Smooth muscle cell (in vitro differentiated cells): Measurements from ENCODE around the gene ASNSD1. TPM values are rescaled to one million over a fixed set of nuclear protein-coding genes. Genes with fewer than 3 reads are reported as not detected.
A peak's percentile ranks its signal among the peaks of the same experiment; 100 is the strongest.

Experiments
- DNase-seq: peaks from one replicate; lab custom pipeline; 2025; ENCODE audit not compliant: unreplicated experiment; lab: John Stamatoyannopoulos, UW
- H2AFZ ChIP-seq: fragments of 200-600 bp; sonication (generic); 2 replicates; pipeline ENCODE4 v1.6.0; 2016; ENCODE audit warnings: antibody characterized with exemption, low read depth, mild to moderate bottlenecking
- H3F3A ChIP-seq: fragments of 200-600 bp; sonication (generic); 2 replicates; pipeline ENCODE4 v1.6.0; 2017; ENCODE audit warnings: antibody characterized with exemption, low read depth
- H3K27ac ChIP-seq: fragments of 200-600 bp; sonication (generic); 2 replicates; pipeline ENCODE4 v1.5.1; 2016; ENCODE audit warnings: low read depth, mild to moderate bottlenecking
- H3K27me3 ChIP-seq: fragments of 200-600 bp; sonication (generic); 2 replicates; pipeline ENCODE4 v1.6.1; 2016; ENCODE audit warnings: low read depth, mild to moderate bottlenecking
- H3K36me3 ChIP-seq: fragments of 200-600 bp; sonication (generic); 2 replicates; pipeline ENCODE4 v1.5.1; 2016; ENCODE audit warnings: low read depth
- H3K4me1 ChIP-seq: fragments of 200-600 bp; sonication (generic); 2 replicates; pipeline ENCODE4 v1.5.1; 2016; ENCODE audit warnings: low read depth
- H3K4me2 ChIP-seq: fragments of 200-600 bp; sonication (generic); 2 replicates; pipeline ENCODE4 v1.6.0; 2016; ENCODE audit warnings: mild to moderate bottlenecking
- H3K4me3 ChIP-seq: fragments of 200-600 bp; sonication (generic); 2 replicates; pipeline ENCODE4 v1.5.1; 2016; ENCODE audit warnings: mild to moderate bottlenecking
- H3K79me2 ChIP-seq: fragments of 200-600 bp; sonication (generic); 2 replicates; pipeline ENCODE4 v1.6.0; 2016; ENCODE audit warnings: low read depth, mild to moderate bottlenecking
- H3K9ac ChIP-seq: fragments of 200-600 bp; sonication (generic); 2 replicates; pipeline ENCODE4 v1.6.0; 2016; ENCODE audit warnings: low read depth
- H3K9me3 ChIP-seq: fragments of 200-600 bp; sonication (generic); replicated peaks from 2 replicates; pipeline ENCODE4 v1.5.1; 2016; ENCODE audit warnings: low read depth
- H4K20me1 ChIP-seq: fragments of 200-600 bp; sonication (generic); 2 replicates; pipeline ENCODE4 v1.6.0; 2016; ENCODE audit warnings: low read depth
- CTCF ChIP-seq: fragments of 200-600 bp; sonication (generic); IDR thresholded peaks from 2 replicates; pipeline ENCODE4 v1.5.1; 2017; ENCODE audit warnings: borderline replicate concordance, mild to moderate bottlenecking, antibody characterized with exemption; ENCODE audit not compliant: insufficient read depth, poor library complexity, severe bottlenecking
- WGBS: methylation state at CpG from one replicate; pipeline ENCODE4 v1.1.7; 2016; ENCODE audit warnings: low lambda C conversion rate; 5-methylcytosine and 5-hydroxymethylcytosine counted together
- polyA plus RNA-seq: library from polyadenylated mRNA; unstranded; fragments of >200 nt; fragmentation: Nextera tagmentation; extraction: Ambion mirVana; gene quantifications from 2 replicates; pipeline ENCODE4 v1.2.1, GENCODE V29; 2016
- total RNA-seq: library from RNA; depleted of rRNA; stranded (reverse); fragments of >200 nt; gene quantifications from 2 replicates; pipeline ENCODE4 v1.2.3, GENCODE V29; 2014

ASNSD1 gene
- total and polyA plus RNA-seq, 2 experiments from 2014 or later: 28.3 to 52.4 TPM

GRCh38 chr2:189696223-189696622 lies 35.0 kb downstream of the ASNSD1 start:
- no peak overlapping the region for H2AFZ ChIP-seq
- DNase-seq: no peak
- TF ChIP-seq CTCF: no peak
- WGBS: 93% methylated on average over 3 of the region's 3 CpGs
- no peaks in the 10 kb centered on the region for H3K27me3 ChIP-seq
- H3F3A ChIP-seq: no peaks in the 10 kb centered on the region
- H3K9ac ChIP-seq: no peak overlapping the region
- no peak overlapping the region for H3K4me3 ChIP-seq
- no peaks in the 10 kb centered on the region for H3K4me1 ChIP-seq
- H3K9me3 ChIP-seq: no peaks in the 10 kb centered on the region
- H3K4me2 ChIP-seq: no peak overlapping the region
- H3K27ac ChIP-seq: no peak overlapping the region
- H3K79me2 ChIP-seq: no peaks in the 10 kb centered on the region
- no peaks in the 10 kb centered on the region for H4K20me1 ChIP-seq
- H3K36me3 ChIP-seq: no peaks in the 10 kb centered on the region

- no peak for DNase-seq
- H3F3A ChIP-seq: no peaks in the 10 kb centered on the region
- H3K27ac ChIP-seq: no peak overlapping the region
- H3K4me3 ChIP-seq: no peak overlapping the region
- H3K27me3 ChIP-seq: no peaks in the 10 kb centered on the region
- peak; percentile 65 for TF ChIP-seq CTCF
- no peaks in the 10 kb centered on the region for H3K9me3 ChIP-seq
- H3K4me1 ChIP-seq: no peaks in the 10 kb centered on the region
- H3K79me2 ChIP-seq: no peaks in the 10 kb centered on the region
- H3K4me2 ChIP-seq: peak overlapping the region; percentile 56
- WGBS: 29% methylated on average over 6 of the region's 6 CpGs
- no peaks in the 10 kb centered on the region for H3K36me3 ChIP-seq
- H2AFZ ChIP-seq: no peak overlapping the region
- no peak overlapping the region for H3K9ac ChIP-seq
- no peaks in the 10 kb centered on the region for H4K20me1 ChIP-seq
These were observed 37.0 kb downstream of the ASNSD1 start for GRCh38 chr2:189698020-189698887.

- 49% methylated on average over 2 of the region's 2 CpGs for WGBS
- Histone ChIP-seq H3K27ac (no peak overlapping the region), H3K4me1 (no peaks in the 10 kb centered on the region), H3K9ac (no peak overlapping the region), H3F3A (no peaks in the 10 kb centered on the region), H3K4me3 (no peak overlapping the region), H3K4me2 (no peak overlapping the region), H2AFZ (no peak overlapping the region), H3K27me3 (no peaks in the 10 kb centered on the region), H3K9me3 (no peaks in the 10 kb centered on the region), H3K79me2 (no peaks in the 10 kb centered on the region), H4K20me1 (no peaks in the 10 kb centered on the region), H3K36me3 (no peaks in the 10 kb centered on the region)
- DNase-seq: no peak
- no peak for TF ChIP-seq CTCF
These were observed 39.4 kb downstream of the ASNSD1 start for GRCh38 chr2:189700681-189701080.

GRCh38 chr2:189702071-189702470 lies 40.8 kb downstream of the ASNSD1 start:
- no peaks in the 10 kb centered on the region for H3F3A ChIP-seq
- H3K4me3 ChIP-seq: no peak overlapping the region
- H3K4me1 ChIP-seq: no peaks in the 10 kb centered on the region
- no peak overlapping the region for H2AFZ ChIP-seq
- TF ChIP-seq CTCF: no peak
- no peaks in the 10 kb centered on the region for H3K36me3 ChIP-seq
- no peak overlapping the region for H3K4me2 ChIP-seq
- no peak overlapping the region for H3K9ac ChIP-seq
- no peaks in the 10 kb centered on the region for H3K9me3 ChIP-seq
- no peak for DNase-seq
- H3K27ac ChIP-seq: no peak overlapping the region
- no peaks in the 10 kb centered on the region for H3K27me3 ChIP-seq
- H3K79me2 ChIP-seq: no peaks in the 10 kb centered on the region
- H4K20me1 ChIP-seq: no peaks in the 10 kb centered on the region
